Mesothelial cell of epicardium (in vitro differentiated cells): ENCODE data around the gene NPAS2. TPM values are rescaled to one million over a fixed set of nuclear protein-coding genes. Genes with fewer than 3 reads are reported as not detected.

Experiments used
- DNase-seq, 2 experiments: peaks; one replicate each; pipeline ENCODE4 v3.0.0; 2021; ENCODE audit warnings: low spot score in 2 of 2; ENCODE audit not compliant: unreplicated experiment in 2 of 2
- H3K27ac Mint-ChIP-seq: 2 replicates; pipeline ENCODE4 v1.8.0; 2021; ENCODE audit warnings: mixed read lengths
- H3K27me3 Mint-ChIP-seq: 2 replicates; pipeline ENCODE4 v1.8.0; 2021; ENCODE audit warnings: low read depth, mixed read lengths
- H3K36me3 Mint-ChIP-seq: 2 replicates; pipeline ENCODE4 v1.8.0; 2021; ENCODE audit warnings: mixed read lengths
- H3K4me1 Mint-ChIP-seq: 2 replicates; pipeline ENCODE4 v1.8.0; 2021; ENCODE audit warnings: mixed read lengths
- H3K4me3 Mint-ChIP-seq: 2 replicates; pipeline ENCODE4 v1.8.0; 2021; ENCODE audit warnings: mild to moderate bottlenecking, moderate library complexity, mixed read lengths
- H3K9me3 Mint-ChIP-seq: 2 replicates; pipeline ENCODE4 v1.8.0; 2021; ENCODE audit warnings: mixed read lengths
- total RNA-seq: library from RNA; stranded (reverse); gene quantifications from 3 replicates; pipeline ENCODE4 v1.2.1, GENCODE V29; 2021
- TF ChIP-seq, protein P1 (sequence below): fragments of 200-600 bp; sonication (generic); IDR thresholded peaks from one replicate; pipeline ENCODE4 v1.5.0; 2021; ENCODE audit warnings: antibody characterized with exemption; ENCODE audit not compliant: unreplicated experiment

NPAS2 gene
- total RNA-seq, 1 donor from 2014 or later, result 5.4 TPM

GRCh38 chr2:101027852-101028251, 207.9 kb downstream of the NPAS2 start:
- no peaks in the 10 kb centered on the region for H3K4me1 Mint-ChIP-seq
- no peak overlapping the region for H3K4me3 Mint-ChIP-seq
- TF ChIP-seq, protein P1, sequence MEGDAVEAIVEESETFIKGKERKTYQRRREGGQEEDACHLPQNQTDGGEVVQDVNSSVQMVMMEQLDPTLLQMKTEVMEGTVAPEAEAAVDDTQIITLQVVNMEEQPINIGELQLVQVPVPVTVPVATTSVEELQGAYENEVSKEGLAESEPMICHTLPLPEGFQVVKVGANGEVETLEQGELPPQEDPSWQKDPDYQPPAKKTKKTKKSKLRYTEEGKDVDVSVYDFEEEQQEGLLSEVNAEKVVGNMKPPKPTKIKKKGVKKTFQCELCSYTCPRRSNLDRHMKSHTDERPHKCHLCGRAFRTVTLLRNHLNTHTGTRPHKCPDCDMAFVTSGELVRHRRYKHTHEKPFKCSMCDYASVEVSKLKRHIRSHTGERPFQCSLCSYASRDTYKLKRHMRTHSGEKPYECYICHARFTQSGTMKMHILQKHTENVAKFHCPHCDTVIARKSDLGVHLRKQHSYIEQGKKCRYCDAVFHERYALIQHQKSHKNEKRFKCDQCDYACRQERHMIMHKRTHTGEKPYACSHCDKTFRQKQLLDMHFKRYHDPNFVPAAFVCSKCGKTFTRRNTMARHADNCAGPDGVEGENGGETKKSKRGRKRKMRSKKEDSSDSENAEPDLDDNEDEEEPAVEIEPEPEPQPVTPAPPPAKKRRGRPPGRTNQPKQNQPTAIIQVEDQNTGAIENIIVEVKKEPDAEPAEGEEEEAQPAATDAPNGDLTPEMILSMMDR, result no peak
- H3K36me3 Mint-ChIP-seq, result peaks cover 26% of the 10 kb centered on the region
- H3K27me3 Mint-ChIP-seq, result no peaks in the 10 kb centered on the region
- H3K9me3 Mint-ChIP-seq, result no peaks in the 10 kb centered on the region
- no peak for DNase-seq
- no peak overlapping the region for H3K27ac Mint-ChIP-seq

DNA sequence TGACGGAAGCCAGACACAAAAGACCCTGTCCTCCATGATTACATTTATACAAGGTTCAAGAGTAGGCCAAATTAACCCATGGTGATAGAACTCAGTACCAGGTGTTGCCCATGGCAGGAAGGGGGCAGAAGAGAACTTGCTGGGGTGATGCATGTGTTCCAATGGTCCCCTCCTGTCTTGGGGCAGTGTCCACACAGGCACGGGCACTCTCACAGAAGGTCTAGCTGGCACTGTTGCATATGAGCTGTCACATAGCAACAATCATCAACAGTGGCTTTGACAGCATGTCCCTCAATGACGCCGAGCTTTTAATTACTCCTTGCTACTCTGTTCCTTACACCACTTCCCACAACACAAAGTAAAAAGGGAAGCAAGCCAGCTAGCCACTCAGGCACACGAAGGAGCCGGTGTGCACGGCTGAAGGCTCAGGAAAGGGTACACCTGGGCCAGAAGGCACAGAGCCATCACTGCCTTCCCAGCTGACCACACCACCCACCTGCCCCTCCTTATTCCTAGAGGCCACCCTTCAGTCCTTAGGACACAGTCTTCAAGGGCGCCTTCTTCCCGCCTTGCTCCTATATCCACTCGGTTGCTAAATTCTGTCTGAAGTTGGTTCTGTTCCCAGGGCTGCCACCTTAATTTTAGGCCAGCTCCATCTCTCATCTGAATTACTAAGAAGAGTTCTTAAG, 211.1 kb downstream of the NPAS2 start:
- no peak overlapping the region for H3K27ac Mint-ChIP-seq
- no peaks in the 10 kb centered on the region for H3K4me1 Mint-ChIP-seq
- H3K36me3 Mint-ChIP-seq, result peaks cover 23% of the 10 kb centered on the region
- no peak overlapping the region for H3K4me3 Mint-ChIP-seq
- DNase-seq, result no peak
- TF ChIP-seq, protein P1, result no peak
- no peaks in the 10 kb centered on the region for H3K27me3 Mint-ChIP-seq
- H3K9me3 Mint-ChIP-seq, result no peaks in the 10 kb centered on the region

- DNase-seq, result no peak
- Mint-ChIP-seq H3K4me1 (no peaks in the 10 kb centered on the region), H3K27ac (no peak overlapping the region), H3K4me3 (no peak overlapping the region), H3K9me3 (no peaks in the 10 kb centered on the region), H3K36me3 (peaks cover 25% of the 10 kb centered on the region), H3K27me3 (no peaks in the 10 kb centered on the region)
- TF ChIP-seq, protein P1, result no peak
Measured at GRCh38 chr2:101032084-101032776, 212.3 kb downstream of the NPAS2 start.

- Mint-ChIP-seq H3K4me1 (peaks cover 3% of the 10 kb centered on the region), H3K36me3 (peaks cover 16% of the 10 kb centered on the region), H3K4me3 (no peak overlapping the region), H3K27ac (no peak overlapping the region), H3K9me3 (no peaks in the 10 kb centered on the region), H3K27me3 (no peaks in the 10 kb centered on the region)
- TF ChIP-seq, protein P1, result peak; percentile 67
- no peak for DNase-seq
Measured at GRCh38 chr2:101036562-101036961, 216.6 kb downstream of the NPAS2 start.

DNA sequence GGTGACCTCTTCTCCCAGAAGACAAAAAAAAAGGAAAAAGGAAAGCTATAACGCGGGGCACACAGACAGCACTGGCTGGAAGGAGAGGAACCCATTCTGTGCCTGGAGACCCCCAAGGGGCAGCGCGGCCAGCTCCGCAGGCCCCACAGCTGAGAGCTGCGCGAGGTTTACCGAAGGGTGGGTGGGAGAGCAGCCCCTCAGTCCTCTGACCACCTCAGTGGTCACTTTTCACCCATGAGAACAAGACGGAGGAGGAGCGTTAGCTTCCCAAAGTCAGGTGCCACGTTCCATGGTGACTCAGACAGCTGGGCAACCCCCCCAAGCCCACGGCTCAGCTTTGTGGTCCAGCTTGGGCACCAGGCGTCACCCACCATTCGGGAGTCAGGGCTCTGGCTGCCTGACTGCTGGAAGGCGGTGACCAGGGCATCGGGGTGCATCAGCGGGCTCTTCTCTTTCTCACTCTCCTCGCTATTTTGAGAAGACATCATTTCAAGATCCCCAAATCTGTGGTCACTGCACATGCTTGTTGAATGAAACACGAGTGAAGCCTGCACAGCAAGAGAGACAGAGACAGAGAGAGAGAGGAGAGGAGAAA, 217.3 kb downstream of the NPAS2 start:
- TF ChIP-seq, protein P1, result no peak
- H3K36me3 Mint-ChIP-seq, result peaks cover 11% of the 10 kb centered on the region
- H3K9me3 Mint-ChIP-seq, result no peaks in the 10 kb centered on the region
- H3K27me3 Mint-ChIP-seq, result no peaks in the 10 kb centered on the region
- H3K27ac Mint-ChIP-seq, result no peak overlapping the region
- no peak for DNase-seq
- H3K4me3 Mint-ChIP-seq, result no peak overlapping the region
- peaks cover 3% of the 10 kb centered on the region for H3K4me1 Mint-ChIP-seq
